ENCODE results near the gene CADM4. TPM values are rescaled to one million over a fixed set of nuclear protein-coding genes. Genes with fewer than 3 reads are reported as not detected.

The CADM4 gene
- total and polyA plus RNA-seq, 2 experiments from 2014 or later, result 16.6 to 22.7 TPM

GRCh38 chr19:43672061-43672679 lies 32.5 kb upstream of the CADM4 start:
- Histone ChIP-seq H3K9me2 (replicated peaks; ENCODE audit: insufficient read depth) (no peaks in the 10 kb centered on the region), H4K20me1 (ENCODE audit: insufficient read depth, poor library complexity, severe bottlenecking) (no peaks in the 10 kb centered on the region), H3K4me2 (no peak overlapping the region), H2AFZ (no peak overlapping the region), H3K27ac (no peak overlapping the region), H3K9me3 (ENCODE audit: low read depth) (no peaks in the 10 kb centered on the region), H3K4me1 (ENCODE audit: insufficient read depth) (peaks cover 17% of the 10 kb centered on the region), H3K79me2 (no peaks in the 10 kb centered on the region), H3K27me3 (no peaks in the 10 kb centered on the region), H3K36me3 (replicated peaks; ENCODE audit: insufficient read depth, low read depth) (no peaks in the 10 kb centered on the region), H3K4me3 (no peak overlapping the region)
- no peak for TF ChIP-seq CTCF (IDR thresholded peaks at IDR 0.05; ENCODE audit: poor library complexity)
- TF ChIP-seq EZH2phosphoT487 (IDR thresholded peaks at IDR 0.05; ENCODE audit: low read depth, severe bottlenecking, unreplicated experiment), result no peak
- TF ChIP-seq EZH2 (IDR thresholded peaks at IDR 0.05; ENCODE audit: borderline replicate concordance), result no peak
- DNase-seq (ENCODE audit: low spot score), result no peak
- WGBS (ENCODE audit: low lambda C conversion rate, missing lambda C conversion rate), result 35% methylated on average over 6 of the region's 6 CpGs

GRCh38 chr19:43668406-43669109 lies 28.9 kb upstream of the CADM4 start:
- TF ChIP-seq CTCF (IDR thresholded peaks at IDR 0.05; ENCODE audit: poor library complexity) (no peak), EZH2 (IDR thresholded peaks at IDR 0.05; ENCODE audit: borderline replicate concordance) (no peak), EZH2phosphoT487 (IDR thresholded peaks at IDR 0.05; ENCODE audit: low read depth, severe bottlenecking, unreplicated experiment) (no peak)
- DNase-seq (ENCODE audit: low spot score), result peak; percentile 99
- no peaks in the 10 kb centered on the region for H3K27me3 ChIP-seq
- peak overlapping the region; percentile 78 for H3K4me2 ChIP-seq
- H3K27ac ChIP-seq, result peak overlapping the region; percentile 83
- H3K9me3 ChIP-seq (ENCODE audit: low read depth), result no peaks in the 10 kb centered on the region
- WGBS (ENCODE audit: low lambda C conversion rate, missing lambda C conversion rate), result 2% methylated on average over 30 of the region's 44 CpGs
- H3K9me2 ChIP-seq (replicated peaks; ENCODE audit: insufficient read depth), result no peaks in the 10 kb centered on the region
- H2AFZ ChIP-seq, result peak overlapping the region; percentile 67
- H3K79me2 ChIP-seq, result no peaks in the 10 kb centered on the region
- peaks cover 11% of the 10 kb centered on the region for H3K4me1 ChIP-seq (ENCODE audit: insufficient read depth)
- H3K4me3 ChIP-seq, result peak overlapping the region; percentile 30
- H4K20me1 ChIP-seq (ENCODE audit: insufficient read depth, poor library complexity, severe bottlenecking), result no peaks in the 10 kb centered on the region
- H3K36me3 ChIP-seq (replicated peaks; ENCODE audit: insufficient read depth, low read depth), result no peaks in the 10 kb centered on the region

- H3K27ac ChIP-seq, result no peak overlapping the region
- 10% methylated on average over 26 of the region's 29 CpGs for WGBS (ENCODE audit: low lambda C conversion rate, missing lambda C conversion rate)
- TF ChIP-seq EZH2 (IDR thresholded peaks at IDR 0.05; ENCODE audit: borderline replicate concordance) (no peak), CTCF (IDR thresholded peaks at IDR 0.05; ENCODE audit: poor library complexity) (no peak), EZH2phosphoT487 (IDR thresholded peaks at IDR 0.05; ENCODE audit: low read depth, severe bottlenecking, unreplicated experiment) (no peak)
- H2AFZ ChIP-seq, result peak overlapping the region; percentile 21
- peaks cover 11% of the 10 kb centered on the region for H3K4me1 ChIP-seq (ENCODE audit: insufficient read depth)
- H4K20me1 ChIP-seq (ENCODE audit: insufficient read depth, poor library complexity, severe bottlenecking), result no peaks in the 10 kb centered on the region
- H3K9me2 ChIP-seq (replicated peaks; ENCODE audit: insufficient read depth), result no peaks in the 10 kb centered on the region
- no peaks in the 10 kb centered on the region for H3K79me2 ChIP-seq
- no peak for DNase-seq (ENCODE audit: low spot score)
- H3K27me3 ChIP-seq, result no peaks in the 10 kb centered on the region
- H3K9me3 ChIP-seq (ENCODE audit: low read depth), result no peaks in the 10 kb centered on the region
- peak overlapping the region; percentile 79 for H3K4me2 ChIP-seq
- peak overlapping the region; percentile 10 for H3K4me3 ChIP-seq
- no peaks in the 10 kb centered on the region for H3K36me3 ChIP-seq (replicated peaks; ENCODE audit: insufficient read depth, low read depth)
Measured at GRCh38 chr19:43667876-43668405, 28.3 kb upstream of the CADM4 start.
